HepG2 (cell line): Measurements from ENCODE around the gene EARS2.
A peak's percentile ranks its signal among the peaks of the same experiment; 100 is the strongest.

ENCODE experiments used
- ARID4A ChIP-seq: sonication (generic); formaldehyde crosslinking; IDR thresholded peaks from 2 replicates; pipeline ENCODE4 v1.5.0; 2020; ENCODE audit warnings: mild to moderate bottlenecking, missing genetic modification reagents, borderline replicate concordance
- CBFB ChIP-seq: sonication (generic); formaldehyde crosslinking; IDR thresholded peaks from 2 replicates; pipeline ENCODE4 v1.4.0; 2020; ENCODE audit warnings: missing genetic modification reagents
- CTCF ChIP-seq: sonication (generic); formaldehyde crosslinking; IDR thresholded peaks from 2 replicates; pipeline ENCODE4 v1.5.0; 2020; ENCODE audit warnings: mild to moderate bottlenecking, missing genetic modification reagents, moderate library complexity
- POLR2AphosphoS5 ChIP-seq: IDR thresholded peaks from 2 replicates; pipeline ENCODE4 v1.6.1; 2012; ENCODE audit warnings: low read depth, low read length
- SETDB1 ChIP-seq: sonication (generic); formaldehyde crosslinking; IDR thresholded peaks from 2 replicates; pipeline ENCODE4 v1.5.1; 2020; ENCODE audit warnings: missing genetic modification reagents, mild to moderate bottlenecking, borderline replicate concordance
- SMARCE1 ChIP-seq: fragments of 450-650 bp; IDR thresholded peaks from 2 replicates; pipeline ENCODE4 v1.6.1; 2017; ENCODE audit warnings: borderline replicate concordance
- TAF1 ChIP-seq: sonication (generic); formaldehyde crosslinking; IDR thresholded peaks from 2 replicates; pipeline ENCODE4 v1.4.0; 2020; ENCODE audit warnings: missing genetic modification reagents
- ZNF207 ChIP-seq: fragments of 450-650 bp; IDR thresholded peaks from 2 replicates; pipeline ENCODE4 v1.6.1; 2016; ENCODE audit warnings: antibody characterized with exemption, borderline replicate concordance
- TF ChIP-seq, protein P1 (sequence below): sonication (generic); formaldehyde crosslinking; conservative IDR thresholded peaks from 2 replicates; pipeline ENCODE4 v1.5.0; 2020; ENCODE audit warnings: missing genetic modification reagents
- TF ChIP-seq, protein P2 (sequence below), 2 experiments: sonication (generic) in 1 of 2; formaldehyde crosslinking in 1 of 2; IDR thresholded peaks; 2 replicates each; pipeline versions ENCODE4 v1.6.1 to v1.9.0; 2014 to 2022; ENCODE audit warnings: antibody characterized with exemption in 1 of 2, borderline replicate concordance in 1 of 2, inconsistent platforms in 1 of 2, low read depth in 1 of 2, missing genetic modification reagents in 1 of 2

GRCh38 chr16:23556881-23557778, at the start of gene EARS2, which contains the start of gene UBFD1:
- TF ChIP-seq CTCF = peak; percentile 100
- TF ChIP-seq, protein P1, sequence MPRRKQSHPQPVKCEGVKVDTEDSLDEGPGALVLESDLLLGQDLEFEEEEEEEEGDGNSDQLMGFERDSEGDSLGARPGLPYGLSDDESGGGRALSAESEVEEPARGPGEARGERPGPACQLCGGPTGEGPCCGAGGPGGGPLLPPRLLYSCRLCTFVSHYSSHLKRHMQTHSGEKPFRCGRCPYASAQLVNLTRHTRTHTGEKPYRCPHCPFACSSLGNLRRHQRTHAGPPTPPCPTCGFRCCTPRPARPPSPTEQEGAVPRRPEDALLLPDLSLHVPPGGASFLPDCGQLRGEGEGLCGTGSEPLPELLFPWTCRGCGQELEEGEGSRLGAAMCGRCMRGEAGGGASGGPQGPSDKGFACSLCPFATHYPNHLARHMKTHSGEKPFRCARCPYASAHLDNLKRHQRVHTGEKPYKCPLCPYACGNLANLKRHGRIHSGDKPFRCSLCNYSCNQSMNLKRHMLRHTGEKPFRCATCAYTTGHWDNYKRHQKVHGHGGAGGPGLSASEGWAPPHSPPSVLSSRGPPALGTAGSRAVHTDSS = peak; percentile 88; the same call in 1 of the 2 replicates
- TF ChIP-seq CBFB = peak; percentile 90
- peak; percentile 89 for TF ChIP-seq TAF1 (CRISPR knock-in tag)
- TF ChIP-seq, protein P2, sequence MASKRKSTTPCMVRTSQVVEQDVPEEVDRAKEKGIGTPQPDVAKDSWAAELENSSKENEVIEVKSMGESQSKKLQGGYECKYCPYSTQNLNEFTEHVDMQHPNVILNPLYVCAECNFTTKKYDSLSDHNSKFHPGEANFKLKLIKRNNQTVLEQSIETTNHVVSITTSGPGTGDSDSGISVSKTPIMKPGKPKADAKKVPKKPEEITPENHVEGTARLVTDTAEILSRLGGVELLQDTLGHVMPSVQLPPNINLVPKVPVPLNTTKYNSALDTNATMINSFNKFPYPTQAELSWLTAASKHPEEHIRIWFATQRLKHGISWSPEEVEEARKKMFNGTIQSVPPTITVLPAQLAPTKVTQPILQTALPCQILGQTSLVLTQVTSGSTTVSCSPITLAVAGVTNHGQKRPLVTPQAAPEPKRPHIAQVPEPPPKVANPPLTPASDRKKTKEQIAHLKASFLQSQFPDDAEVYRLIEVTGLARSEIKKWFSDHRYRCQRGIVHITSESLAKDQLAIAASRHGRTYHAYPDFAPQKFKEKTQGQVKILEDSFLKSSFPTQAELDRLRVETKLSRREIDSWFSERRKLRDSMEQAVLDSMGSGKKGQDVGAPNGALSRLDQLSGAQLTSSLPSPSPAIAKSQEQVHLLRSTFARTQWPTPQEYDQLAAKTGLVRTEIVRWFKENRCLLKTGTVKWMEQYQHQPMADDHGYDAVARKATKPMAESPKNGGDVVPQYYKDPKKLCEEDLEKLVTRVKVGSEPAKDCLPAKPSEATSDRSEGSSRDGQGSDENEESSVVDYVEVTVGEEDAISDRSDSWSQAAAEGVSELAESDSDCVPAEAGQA (IDR thresholded peaks at IDR 0.05; ENCODE audit: low read depth) = 0 out of 2 replicates have a peak, but pooled peaks have one; percentile 62
- TF ChIP-seq, protein P2 (CRISPR knock-in tag; IDR thresholded peaks at IDR 0.05; ENCODE audit: borderline replicate concordance) = peak; percentile 98
- no peak for TF ChIP-seq SMARCE1
- TF ChIP-seq POLR2AphosphoS5 = peak; percentile 72
- TF ChIP-seq ARID4A (CRISPR knock-in tag) = peak; percentile 99
- no peak; the same call in 1 of the 2 replicates for TF ChIP-seq SETDB1 (CRISPR knock-in tag)
- TF ChIP-seq ZNF207 = no peak
